ENCODE data around the gene EIF3B.
"Not testable (repeated sequence)": the region's sequence is repeated elsewhere in the genome, so short reads cannot be mapped to it uniquely, and the experiment has no call there.

EIF3B gene

DNA sequence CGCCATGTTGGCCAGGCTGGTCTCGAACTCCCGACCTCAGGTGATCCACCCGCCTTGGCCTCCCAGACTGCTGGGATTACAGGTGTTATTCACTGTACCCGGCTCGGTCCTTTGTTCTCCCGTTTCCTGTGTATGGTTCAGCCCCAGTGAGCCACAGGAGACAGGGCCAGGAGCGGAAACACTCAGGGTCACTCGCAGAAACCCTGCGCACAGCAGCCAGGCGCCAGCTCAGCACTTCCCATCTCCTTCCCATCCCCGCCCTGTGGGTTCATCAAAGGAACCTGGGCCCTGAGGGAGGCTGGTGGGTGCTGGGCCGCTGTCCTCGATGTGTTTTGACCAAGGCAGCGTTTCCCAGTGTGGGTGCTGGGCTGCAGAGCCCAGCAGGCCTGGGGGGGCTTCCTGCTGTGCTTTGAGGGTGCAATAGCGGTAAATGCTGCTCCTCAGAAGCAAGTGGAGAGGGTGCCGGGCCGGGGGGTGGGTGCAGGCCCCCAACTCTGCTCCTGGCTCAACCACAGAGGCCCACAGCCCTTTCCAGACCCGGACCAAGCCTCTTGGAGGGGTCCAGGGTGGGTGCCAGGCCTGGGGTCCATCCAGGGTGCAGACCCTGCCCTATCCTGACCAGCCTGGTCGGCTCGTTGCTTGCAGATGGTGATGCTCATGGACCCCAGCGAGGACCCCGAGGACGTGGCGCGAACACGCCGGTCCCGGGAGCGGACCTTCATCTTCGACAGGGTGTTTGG lies 33.4 kb downstream of the EIF3B start:
- no peak overlapping the region for H3K4me3 ChIP-seq (ENCODE audit: low read depth, low read length)
- TF ChIP-seq, protein P1, sequence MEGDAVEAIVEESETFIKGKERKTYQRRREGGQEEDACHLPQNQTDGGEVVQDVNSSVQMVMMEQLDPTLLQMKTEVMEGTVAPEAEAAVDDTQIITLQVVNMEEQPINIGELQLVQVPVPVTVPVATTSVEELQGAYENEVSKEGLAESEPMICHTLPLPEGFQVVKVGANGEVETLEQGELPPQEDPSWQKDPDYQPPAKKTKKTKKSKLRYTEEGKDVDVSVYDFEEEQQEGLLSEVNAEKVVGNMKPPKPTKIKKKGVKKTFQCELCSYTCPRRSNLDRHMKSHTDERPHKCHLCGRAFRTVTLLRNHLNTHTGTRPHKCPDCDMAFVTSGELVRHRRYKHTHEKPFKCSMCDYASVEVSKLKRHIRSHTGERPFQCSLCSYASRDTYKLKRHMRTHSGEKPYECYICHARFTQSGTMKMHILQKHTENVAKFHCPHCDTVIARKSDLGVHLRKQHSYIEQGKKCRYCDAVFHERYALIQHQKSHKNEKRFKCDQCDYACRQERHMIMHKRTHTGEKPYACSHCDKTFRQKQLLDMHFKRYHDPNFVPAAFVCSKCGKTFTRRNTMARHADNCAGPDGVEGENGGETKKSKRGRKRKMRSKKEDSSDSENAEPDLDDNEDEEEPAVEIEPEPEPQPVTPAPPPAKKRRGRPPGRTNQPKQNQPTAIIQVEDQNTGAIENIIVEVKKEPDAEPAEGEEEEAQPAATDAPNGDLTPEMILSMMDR (IDR thresholded peaks at IDR 0.05; ENCODE audit: low read depth, low read length), result no peak

DNA sequence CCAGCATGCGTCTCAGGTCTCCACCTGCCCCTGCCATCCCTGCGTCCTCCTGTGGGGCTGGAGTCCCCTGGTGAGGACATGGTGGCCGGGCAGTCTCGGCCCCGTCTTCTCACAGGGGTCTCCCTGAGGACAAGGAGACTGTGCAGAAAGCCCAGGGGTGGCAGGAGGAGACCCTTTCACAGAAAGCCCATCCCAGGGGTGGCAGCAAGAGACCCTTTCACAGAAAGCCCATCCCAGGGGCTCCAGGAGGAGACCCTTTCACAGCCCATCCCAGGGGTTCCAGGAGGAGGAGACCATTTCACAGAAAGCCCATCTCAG lies 34.0 kb downstream of the EIF3B start:
- TF ChIP-seq, protein P1 (IDR thresholded peaks at IDR 0.05; ENCODE audit: low read depth, low read length), result no peak
- no peak overlapping the region for H3K4me3 ChIP-seq (ENCODE audit: low read depth, low read length)

DNA sequence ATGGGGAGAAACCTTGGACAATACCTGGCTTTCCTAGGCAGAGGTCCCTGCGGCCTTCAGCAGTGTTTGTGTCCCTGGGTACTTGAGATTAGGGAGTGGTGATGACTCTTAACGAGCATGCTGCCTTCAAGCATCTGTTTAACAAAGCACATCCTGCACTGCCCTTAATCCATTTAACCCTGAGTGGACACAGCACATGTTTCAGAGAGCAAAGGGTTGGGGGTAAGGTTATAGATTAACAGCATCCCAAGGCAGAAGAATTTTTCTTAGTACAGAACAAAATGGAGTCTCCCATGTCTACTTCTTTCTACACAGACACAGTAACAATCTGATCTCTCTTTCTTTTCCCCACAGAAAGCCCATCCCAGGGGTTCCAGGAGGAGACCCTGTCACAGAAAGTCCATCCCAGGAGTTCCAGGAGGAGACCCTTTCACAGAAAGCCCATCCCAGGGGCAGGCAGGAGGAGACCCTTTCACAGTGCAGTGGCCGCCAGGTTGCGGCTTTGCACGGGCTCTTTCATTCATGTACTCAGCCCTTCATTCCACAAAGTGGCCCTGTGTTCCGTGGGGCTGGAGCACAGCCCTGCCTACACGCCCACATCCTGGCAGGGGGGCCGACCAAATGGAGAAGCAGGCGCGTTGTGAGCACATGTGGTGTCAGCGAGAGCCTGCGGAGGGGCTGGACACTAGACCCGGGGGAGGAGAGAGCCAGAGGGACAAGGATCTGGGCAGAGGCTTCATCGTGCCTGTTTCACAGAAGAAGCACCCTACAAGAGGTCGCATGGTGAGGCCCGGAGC lies 35.6 kb downstream of the EIF3B start:
- H3K4me3 ChIP-seq (ENCODE audit: low read depth, low read length), result not testable (repeated sequence)

DNA sequence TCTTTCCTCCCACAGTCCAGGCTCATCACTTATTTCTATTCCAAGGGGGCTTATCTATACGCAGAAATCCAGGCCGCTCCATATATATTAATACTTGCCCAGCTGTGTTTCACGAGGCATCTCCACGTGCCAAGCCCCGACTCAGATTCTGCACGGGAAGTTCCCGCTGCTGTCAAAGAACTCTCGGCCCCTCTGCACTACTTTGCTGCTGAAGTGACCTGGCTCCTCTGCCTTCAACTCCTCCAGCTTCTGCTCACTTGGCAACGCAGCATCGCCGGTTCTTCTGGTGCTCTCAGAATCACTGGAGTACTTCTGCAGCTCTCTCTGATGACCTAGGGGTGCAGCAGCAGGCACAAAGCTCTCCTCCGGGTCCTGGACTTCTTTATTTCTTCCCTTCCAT lies 39.1 kb downstream of the EIF3B start:
- H3K4me3 ChIP-seq (ENCODE audit: low read depth, low read length), result no peak overlapping the region
- TF ChIP-seq, protein P1 (IDR thresholded peaks at IDR 0.05; ENCODE audit: low read depth, low read length), result no peak

DNA sequence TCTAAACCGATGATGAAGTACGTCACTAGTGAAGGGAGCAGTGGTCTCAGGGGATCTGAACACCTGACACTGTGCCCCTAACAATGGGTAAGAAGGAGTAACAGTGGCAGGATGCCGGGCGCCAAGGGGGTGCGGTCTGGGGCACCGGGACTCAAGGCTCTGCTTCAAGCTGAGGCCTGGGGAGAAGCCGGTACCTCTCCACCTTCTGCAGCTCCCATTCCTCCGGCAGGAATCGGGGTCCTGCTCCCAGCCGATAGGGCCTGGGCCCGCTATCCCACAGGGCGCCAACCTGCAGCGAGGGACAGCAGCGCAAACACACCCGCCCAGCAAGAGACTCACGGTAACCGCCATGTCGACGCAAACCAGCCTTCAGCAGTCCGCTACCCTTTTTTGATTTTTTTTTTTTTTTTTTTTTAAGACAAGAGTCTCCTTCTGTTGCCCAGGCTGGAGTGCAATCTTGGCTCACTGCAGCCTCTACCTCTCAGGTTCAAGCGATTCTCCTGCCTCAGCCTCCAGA lies 40.0 kb downstream of the EIF3B start:
- TF ChIP-seq, protein P1 (IDR thresholded peaks at IDR 0.05; ENCODE audit: low read depth, low read length), result no peak
- H3K4me3 ChIP-seq (ENCODE audit: low read depth, low read length), result no peak overlapping the region

DNA sequence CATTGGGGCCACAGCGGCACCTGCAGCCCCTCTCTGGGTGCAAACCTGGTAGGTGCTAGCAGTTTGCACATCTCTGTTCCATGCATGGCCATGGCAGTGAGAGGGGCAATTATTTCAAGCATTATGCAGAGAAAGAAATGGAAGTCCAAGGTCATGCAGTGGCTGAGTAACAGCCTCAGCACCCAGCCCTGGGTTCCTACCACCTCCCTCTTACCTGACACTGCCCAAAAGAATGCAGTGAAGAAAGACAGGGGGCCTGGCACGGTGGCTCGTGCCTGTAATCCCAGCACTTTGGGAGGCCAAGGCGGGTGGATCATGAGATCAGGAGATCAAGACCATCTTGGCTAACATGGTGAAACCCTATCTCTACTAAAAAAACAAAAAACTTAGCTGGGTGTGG lies 43.9 kb downstream of the EIF3B start:
- TF ChIP-seq, protein P1 (IDR thresholded peaks at IDR 0.05; ENCODE audit: low read depth, low read length), result no peak
- H3K4me3 ChIP-seq (ENCODE audit: low read depth, low read length), result no peak overlapping the region

- H3K4me3 ChIP-seq (ENCODE audit: low read depth, low read length), result peak overlapping the region; percentile 21; the same call in 1 of the 2 replicates
- TF ChIP-seq, protein P1 (IDR thresholded peaks at IDR 0.05; ENCODE audit: low read depth, low read length), result no peak
Observed at GRCh38 chr7:2399848-2400587, 45.4 kb downstream of the EIF3B start.
